SK-N-SH (cell line): ENCODE measurements around the gene NUAK1.

Experiments used
- EZH2phosphoT487 ChIP-seq: fragments of 200-600 bp; sonication (generic); IDR thresholded peaks from 2 replicates; pipeline ENCODE4 v1.6.1; 2017; ENCODE audit warnings: low read depth, mixed run types, mild to moderate bottlenecking, antibody characterized with exemption, moderate library complexity, borderline replicate concordance
- FOXM1 ChIP-seq: IDR thresholded peaks from 2 replicates; pipeline ENCODE4 v1.4.0; 2012; ENCODE audit warnings: low read depth, mild to moderate bottlenecking
- GABPA ChIP-seq: IDR thresholded peaks from 2 replicates; pipeline ENCODE4 v1.4.0; 2012; ENCODE audit warnings: low read depth, mild to moderate bottlenecking
- POLR2AphosphoS5 ChIP-seq: IDR thresholded peaks from 2 replicates; pipeline ENCODE4 v1.6.1; 2012; ENCODE audit warnings: low read depth, low read length
- RFX5 ChIP-seq: IDR thresholded peaks from 2 replicates; pipeline ENCODE4 v1.6.1; 2012; ENCODE audit warnings: mild to moderate bottlenecking, improper control_type of control experiment, low read length
- USF2 ChIP-seq: fragments of 150-350 bp; IDR thresholded peaks from 2 replicates; pipeline ENCODE4 v1.6.1; 2017; ENCODE audit warnings: antibody characterized with exemption, low read length, low read depth, borderline replicate concordance
- TF ChIP-seq, protein P1 (sequence below): fragments of 200-600 bp; sonication (generic); IDR thresholded peaks from 2 replicates; pipeline ENCODE4 v1.6.1; 2017; ENCODE audit warnings: antibody characterized with exemption, mild to moderate bottlenecking, moderate library complexity

DNA sequence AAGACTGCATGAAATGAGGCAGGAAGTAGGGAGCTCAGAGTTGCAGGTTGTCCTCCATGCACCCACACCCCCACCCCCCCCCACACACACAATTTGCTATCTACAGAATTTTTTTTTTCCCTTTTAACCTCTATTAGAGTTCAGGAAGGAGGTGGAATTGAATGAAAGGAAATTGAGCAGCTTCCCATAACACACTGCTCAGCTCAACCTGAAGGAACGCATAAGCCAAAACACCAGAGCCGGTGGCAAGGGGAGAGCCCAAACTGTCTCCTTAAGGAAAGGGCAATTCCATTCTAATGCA is 74.1 kb downstream of the NUAK1 start:
- TF ChIP-seq EZH2phosphoT487 (no peak), POLR2AphosphoS5 (no peak), RFX5 (no peak), GABPA (no peak), FOXM1 (no peak), USF2 (no peak)
- TF ChIP-seq, protein P1, sequence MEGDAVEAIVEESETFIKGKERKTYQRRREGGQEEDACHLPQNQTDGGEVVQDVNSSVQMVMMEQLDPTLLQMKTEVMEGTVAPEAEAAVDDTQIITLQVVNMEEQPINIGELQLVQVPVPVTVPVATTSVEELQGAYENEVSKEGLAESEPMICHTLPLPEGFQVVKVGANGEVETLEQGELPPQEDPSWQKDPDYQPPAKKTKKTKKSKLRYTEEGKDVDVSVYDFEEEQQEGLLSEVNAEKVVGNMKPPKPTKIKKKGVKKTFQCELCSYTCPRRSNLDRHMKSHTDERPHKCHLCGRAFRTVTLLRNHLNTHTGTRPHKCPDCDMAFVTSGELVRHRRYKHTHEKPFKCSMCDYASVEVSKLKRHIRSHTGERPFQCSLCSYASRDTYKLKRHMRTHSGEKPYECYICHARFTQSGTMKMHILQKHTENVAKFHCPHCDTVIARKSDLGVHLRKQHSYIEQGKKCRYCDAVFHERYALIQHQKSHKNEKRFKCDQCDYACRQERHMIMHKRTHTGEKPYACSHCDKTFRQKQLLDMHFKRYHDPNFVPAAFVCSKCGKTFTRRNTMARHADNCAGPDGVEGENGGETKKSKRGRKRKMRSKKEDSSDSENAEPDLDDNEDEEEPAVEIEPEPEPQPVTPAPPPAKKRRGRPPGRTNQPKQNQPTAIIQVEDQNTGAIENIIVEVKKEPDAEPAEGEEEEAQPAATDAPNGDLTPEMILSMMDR: no peak
